ENCODE measurements around the gene ZSCAN20. TPM values are rescaled to one million over a fixed set of nuclear protein-coding genes. Genes with fewer than 3 reads are reported as not detected.

Gene ZSCAN20
- total and polyA plus RNA-seq, 9 of the 15 experiments (the other 6 are each of a cell fraction or from before 2014, with no cell fraction given) = 0.36 to 3.3 (median 2.0) TPM

DNA sequence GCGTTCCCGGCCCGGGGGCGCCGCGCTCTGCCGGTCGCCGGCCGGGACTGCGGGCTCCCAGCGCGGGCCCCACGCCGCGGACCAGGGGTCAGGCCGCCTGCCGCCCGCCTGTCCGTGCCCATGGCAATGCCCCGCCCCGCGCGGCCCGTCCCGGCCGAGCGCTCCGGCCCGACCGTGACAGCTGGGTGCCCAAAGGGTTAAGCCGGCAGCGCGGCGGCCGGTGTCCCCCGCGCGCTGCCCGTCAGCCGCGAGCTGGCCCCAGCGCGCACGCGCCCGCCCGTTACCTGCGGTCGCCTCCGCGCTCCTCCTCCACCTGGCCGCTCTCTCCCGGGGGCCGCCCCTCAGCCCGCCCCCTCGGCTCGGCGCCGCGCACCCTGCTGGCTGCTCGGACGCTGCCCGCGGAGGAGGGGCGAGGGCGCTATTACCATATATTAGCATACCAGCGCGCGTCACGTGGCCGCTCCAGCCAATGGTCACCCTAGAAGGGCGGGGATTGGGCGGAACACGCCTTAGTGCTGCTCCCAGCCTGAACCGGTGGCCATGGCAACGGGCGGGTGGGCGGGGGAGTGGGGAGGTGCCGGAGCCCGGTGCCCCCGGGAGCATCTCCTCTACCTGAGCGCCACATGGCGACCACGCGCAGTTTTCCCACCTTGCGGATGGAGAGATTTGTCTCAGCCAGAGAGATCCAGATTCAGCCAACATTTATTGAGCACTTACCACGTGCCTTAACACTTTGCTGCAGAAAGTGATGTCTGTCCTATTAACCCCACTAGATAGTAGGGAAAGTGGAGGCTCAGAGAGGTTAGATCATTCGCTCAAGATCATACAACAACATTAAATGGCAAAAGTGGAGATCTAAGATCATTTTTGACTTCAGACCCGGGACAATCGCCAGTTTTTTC lies 41.5 kb upstream of the ZSCAN20 start, which contains the start of gene PHC2 (continued):
- TF ChIP-seq HNRNPLL (IDR thresholded peaks at IDR 0.05; ENCODE audit: low read depth, low read length, poor library complexity, severe bottlenecking) (peak; percentile 25), ATF7 (IDR thresholded peaks at IDR 0.05) (peak; percentile 23; the same call in 1 of the 2 replicates), CCNT2 (IDR thresholded peaks at IDR 0.05; ENCODE audit: borderline replicate concordance, extremely low read depth, insufficient read length, low read depth, low read length) (peak; percentile 69), ZNF445 (CRISPR knock-in tag; IDR thresholded peaks at IDR 0.05; ENCODE audit: low read depth) (no peak), NFYB (IDR thresholded peaks at IDR 0.05; ENCODE audit: extremely low read depth, insufficient read length) (peak; percentile 51), ZNF311 (CRISPR knock-in tag; IDR thresholded peaks at IDR 0.05) (no peak), EWSR1 (IDR thresholded peaks at IDR 0.05; ENCODE audit: borderline replicate concordance, low read depth, partially characterized antibody) (no peak), CTBP1 (IDR thresholded peaks at IDR 0.05; ENCODE audit: borderline replicate concordance) (peak; percentile 97), RB1 (IDR thresholded peaks at IDR 0.05; ENCODE audit: low read depth) (peak; percentile 81), TEAD1 (CRISPR knock-in tag; IDR thresholded peaks at IDR 0.05) (0 out of 4 replicates have a peak, but pooled peaks of 1 of the 2 experiments have one; percentile 47), CXXC5 (CRISPR knock-in tag; IDR thresholded peaks at IDR 0.05) (peak; percentile 81), CBFA2T2 (conservative IDR thresholded peaks at IDR 0.05) (peak; percentile 29; the same call in 1 of the 2 replicates), KDM5B (IDR thresholded peaks at IDR 0.05; ENCODE audit: insufficient replicate concordance, low read depth, low read length) (peak; percentile 38)
- TF ChIP-seq, protein P1, sequence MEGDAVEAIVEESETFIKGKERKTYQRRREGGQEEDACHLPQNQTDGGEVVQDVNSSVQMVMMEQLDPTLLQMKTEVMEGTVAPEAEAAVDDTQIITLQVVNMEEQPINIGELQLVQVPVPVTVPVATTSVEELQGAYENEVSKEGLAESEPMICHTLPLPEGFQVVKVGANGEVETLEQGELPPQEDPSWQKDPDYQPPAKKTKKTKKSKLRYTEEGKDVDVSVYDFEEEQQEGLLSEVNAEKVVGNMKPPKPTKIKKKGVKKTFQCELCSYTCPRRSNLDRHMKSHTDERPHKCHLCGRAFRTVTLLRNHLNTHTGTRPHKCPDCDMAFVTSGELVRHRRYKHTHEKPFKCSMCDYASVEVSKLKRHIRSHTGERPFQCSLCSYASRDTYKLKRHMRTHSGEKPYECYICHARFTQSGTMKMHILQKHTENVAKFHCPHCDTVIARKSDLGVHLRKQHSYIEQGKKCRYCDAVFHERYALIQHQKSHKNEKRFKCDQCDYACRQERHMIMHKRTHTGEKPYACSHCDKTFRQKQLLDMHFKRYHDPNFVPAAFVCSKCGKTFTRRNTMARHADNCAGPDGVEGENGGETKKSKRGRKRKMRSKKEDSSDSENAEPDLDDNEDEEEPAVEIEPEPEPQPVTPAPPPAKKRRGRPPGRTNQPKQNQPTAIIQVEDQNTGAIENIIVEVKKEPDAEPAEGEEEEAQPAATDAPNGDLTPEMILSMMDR (IDR thresholded peaks at IDR 0.05 in 2 of 3, conservative IDR thresholded peaks at IDR 0.05 in 1 of 3; ENCODE audit: insufficient read depth in 2 of 3, low read depth in 1 of 3, low read length in 3 of 3) = peak; percentile 23 to 65 (median 43); a peak in 3 of 6 replicates
- TF ChIP-seq, protein P2, sequence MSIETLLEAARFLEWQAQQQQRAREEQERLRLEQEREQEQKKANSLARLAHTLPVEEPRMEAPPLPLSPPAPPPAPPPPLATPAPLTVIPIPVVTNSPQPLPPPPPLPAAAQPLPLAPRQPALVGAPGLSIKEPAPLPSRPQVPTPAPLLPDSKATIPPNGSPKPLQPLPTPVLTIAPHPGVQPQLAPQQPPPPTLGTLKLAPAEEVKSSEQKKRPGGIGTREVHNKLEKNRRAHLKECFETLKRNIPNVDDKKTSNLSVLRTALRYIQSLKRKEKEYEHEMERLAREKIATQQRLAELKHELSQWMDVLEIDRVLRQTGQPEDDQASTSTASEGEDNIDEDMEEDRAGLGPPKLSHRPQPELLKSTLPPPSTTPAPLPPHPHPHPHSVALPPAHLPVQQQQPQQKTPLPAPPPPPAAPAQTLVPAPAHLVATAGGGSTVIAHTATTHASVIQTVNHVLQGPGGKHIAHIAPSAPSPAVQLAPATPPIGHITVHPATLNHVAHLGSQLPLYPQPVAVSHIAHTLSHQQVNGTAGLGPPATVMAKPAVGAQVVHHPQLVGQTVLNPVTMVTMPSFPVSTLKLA (conservative IDR thresholded peaks at IDR 0.05) = 0 out of 4 replicates have a peak, but pooled peaks of 1 of the 2 experiments have one; percentile 23
- TF ChIP-seq, protein P3, sequence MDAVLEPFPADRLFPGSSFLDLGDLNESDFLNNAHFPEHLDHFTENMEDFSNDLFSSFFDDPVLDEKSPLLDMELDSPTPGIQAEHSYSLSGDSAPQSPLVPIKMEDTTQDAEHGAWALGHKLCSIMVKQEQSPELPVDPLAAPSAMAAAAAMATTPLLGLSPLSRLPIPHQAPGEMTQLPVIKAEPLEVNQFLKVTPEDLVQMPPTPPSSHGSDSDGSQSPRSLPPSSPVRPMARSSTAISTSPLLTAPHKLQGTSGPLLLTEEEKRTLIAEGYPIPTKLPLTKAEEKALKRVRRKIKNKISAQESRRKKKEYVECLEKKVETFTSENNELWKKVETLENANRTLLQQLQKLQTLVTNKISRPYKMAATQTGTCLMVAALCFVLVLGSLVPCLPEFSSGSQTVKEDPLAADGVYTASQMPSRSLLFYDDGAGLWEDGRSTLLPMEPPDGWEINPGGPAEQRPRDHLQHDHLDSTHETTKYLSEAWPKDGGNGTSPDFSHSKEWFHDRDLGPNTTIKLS (IDR thresholded peaks at IDR 0.05; ENCODE audit: borderline replicate concordance, low read depth) = peak; percentile 30; the same call in 1 of the 2 replicates

All from K562 (cell line).